SJCRH30 (cell line): Measurements from ENCODE around the gene CEP164. TPM values are rescaled to one million over a fixed set of nuclear protein-coding genes. Genes with fewer than 3 reads are reported as not detected.

Experiments
- DNase-seq, 2 experiments: peaks; one replicate each; pipeline ENCODE4 v3.0.0-alpha.2; 2015 to 2020
- H3K27ac ChIP-seq: fragments of 250-450 bp; sonication (Bioruptor Pico); 2 replicates; pipeline ENCODE4 v1.5.1; 2020; ENCODE audit warnings: mild to moderate bottlenecking, moderate library complexity
- H3K27me3 ChIP-seq: fragments of 250-450 bp; sonication (Bioruptor Pico); 2 replicates; pipeline ENCODE4 v1.5.1; 2020; ENCODE audit warnings: mild to moderate bottlenecking, moderate library complexity
- H3K36me3 ChIP-seq: fragments of 250-450 bp; sonication (Bioruptor Pico); 2 replicates; pipeline ENCODE4 v1.5.1; 2020; ENCODE audit warnings: mild to moderate bottlenecking, moderate library complexity
- H3K4me1 ChIP-seq: fragments of 250-450 bp; sonication (Bioruptor Pico); 2 replicates; pipeline ENCODE4 v1.5.1; 2020; ENCODE audit warnings: mild to moderate bottlenecking, moderate library complexity
- H3K4me3 ChIP-seq: fragments of 250-450 bp; sonication (Bioruptor Pico); 2 replicates; pipeline ENCODE4 v1.5.1; 2020; ENCODE audit warnings: mild to moderate bottlenecking, moderate library complexity
- H3K9me3 ChIP-seq: fragments of 250-450 bp; sonication (Bioruptor Pico); replicated peaks from 2 replicates; pipeline ENCODE4 v1.5.1; 2020; ENCODE audit warnings: mild to moderate bottlenecking, moderate library complexity
- total RNA-seq: library from RNA; depleted of rRNA; stranded (reverse); fragments of >200 nt; shearing (Covaris generic); gene quantifications from 2 replicates; pipeline ENCODE4 v1.2.3, GENCODE V29; 2014; rRNA removed

CEP164 gene
- 12.6 and 13.5 TPM in 2 replicates for total RNA-seq

DNA sequence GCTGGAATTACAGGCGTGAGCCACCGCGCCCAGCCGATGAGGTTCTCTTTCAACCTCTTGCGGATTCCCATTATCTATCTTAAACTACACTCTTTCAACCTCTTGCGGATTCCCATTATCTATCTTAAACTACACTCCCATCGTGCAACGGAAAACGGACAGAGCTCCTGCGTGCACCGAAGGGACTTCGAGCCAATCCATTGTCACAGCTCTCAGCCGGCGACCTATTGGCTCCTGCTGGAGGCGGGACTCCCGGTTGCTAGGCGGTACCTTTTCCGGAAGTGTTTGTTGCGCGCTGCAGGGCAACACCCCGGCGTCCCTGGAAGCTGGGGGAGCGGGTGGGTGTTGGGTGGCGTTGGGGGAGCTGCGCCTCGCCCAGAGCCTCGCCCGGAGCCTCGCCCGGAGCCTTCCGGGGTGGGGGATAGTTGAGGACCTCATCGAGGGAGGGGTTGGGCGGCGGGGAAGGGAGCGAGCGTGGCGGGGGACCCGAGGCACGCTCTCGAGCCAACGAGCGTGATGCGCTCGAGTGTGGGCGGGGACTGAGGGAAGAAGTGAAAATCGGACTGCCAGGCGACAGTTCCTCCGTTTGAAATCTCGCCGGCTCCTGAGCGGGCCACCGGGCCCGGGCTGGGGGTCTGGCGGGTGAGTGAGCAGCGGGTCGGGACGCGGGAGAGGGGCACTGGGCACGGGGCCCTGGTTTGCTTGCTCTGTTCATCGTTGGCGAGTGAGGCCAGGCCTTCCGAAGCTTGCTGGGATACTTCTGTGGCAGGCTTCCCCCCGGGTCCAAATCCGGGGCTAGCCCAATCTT is at the start of gene CEP164:
Gene CEP164 (plus strand): TSS at position 288 of the 808 bp plus-strand sequence. CDS start 10,733 bp downstream, outside the sequence.
- peak within 1 kb of the TSS; percentile 37 for H3K27ac ChIP-seq
- no peaks in the 10 kb centered on the region for H3K36me3 ChIP-seq
- no peaks in the 10 kb centered on the region for H3K27me3 ChIP-seq
- peak within 1 kb of the TSS; percentile 70 for H3K4me3 ChIP-seq
- peak; percentile 91 to 92 for DNase-seq
- H3K4me1 ChIP-seq, result no peaks in the 10 kb centered on the region
- H3K9me3 ChIP-seq, result no peaks in the 10 kb centered on the region

DNA sequence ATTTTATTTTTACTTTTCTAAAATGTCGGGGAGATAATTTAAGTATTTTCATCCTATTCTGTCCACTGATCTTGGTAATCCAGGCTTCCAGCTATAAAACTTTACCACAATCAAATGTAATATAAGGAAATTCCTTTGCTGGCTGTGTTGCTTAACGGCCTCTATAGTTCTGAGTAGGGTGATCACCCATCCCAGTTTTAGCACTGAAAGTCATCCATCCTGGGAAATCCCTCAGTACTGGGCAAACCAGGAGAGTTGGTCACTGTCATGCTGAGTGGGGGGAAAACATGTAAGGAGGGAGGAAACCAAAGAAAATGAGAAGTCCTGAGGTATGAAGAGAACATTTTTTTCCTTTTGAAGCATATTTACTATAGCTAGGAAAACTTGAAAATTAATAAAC is 49.3 kb upstream of the CEP164 start:
- H3K27me3 ChIP-seq, result no peaks in the 10 kb centered on the region
- no peaks in the 10 kb centered on the region for H3K36me3 ChIP-seq
- no peak for DNase-seq
- no peaks in the 10 kb centered on the region for H3K4me1 ChIP-seq
- H3K9me3 ChIP-seq, result no peaks in the 10 kb centered on the region
- H3K4me3 ChIP-seq, result no peak overlapping the region
- no peak overlapping the region for H3K27ac ChIP-seq

DNA sequence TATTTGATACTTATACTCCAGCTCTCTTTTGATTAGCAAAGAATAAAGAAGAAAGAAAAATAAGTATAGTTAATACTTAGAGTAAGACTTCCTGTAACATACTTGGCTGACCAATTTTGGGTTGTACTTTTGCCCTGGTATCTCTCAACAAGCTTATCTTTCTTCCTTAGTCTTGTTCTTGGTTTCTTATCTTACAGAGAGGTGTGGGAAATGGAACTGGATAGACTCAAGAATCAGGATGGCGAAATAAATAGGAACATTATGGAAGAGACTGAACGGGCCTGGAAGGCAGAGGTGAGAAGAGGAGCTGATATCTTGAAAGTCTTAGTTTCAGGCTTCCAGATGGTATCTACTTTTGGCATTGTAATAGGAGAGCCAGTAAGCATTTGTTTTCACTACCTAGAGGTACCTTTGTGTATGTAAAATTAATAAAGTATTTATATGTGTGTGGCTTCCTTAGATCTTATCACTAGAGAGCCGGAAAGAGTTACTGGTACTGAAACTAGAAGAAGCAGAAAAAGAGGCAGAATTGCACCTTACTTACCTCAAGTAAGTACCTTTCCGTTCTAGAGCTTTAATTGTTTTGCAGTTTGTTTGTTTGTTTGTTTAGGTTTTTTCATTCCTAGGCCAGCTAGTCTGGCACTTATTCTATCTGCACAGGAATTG is 47.8 kb upstream of the CEP164 start:
- DNase-seq, result no peak
- H3K27me3 ChIP-seq, result no peaks in the 10 kb centered on the region
- H3K4me3 ChIP-seq, result no peak overlapping the region
- H3K4me1 ChIP-seq, result no peaks in the 10 kb centered on the region
- no peaks in the 10 kb centered on the region for H3K9me3 ChIP-seq
- no peaks in the 10 kb centered on the region; the same call in 1 of the 2 replicates for H3K36me3 ChIP-seq
- H3K27ac ChIP-seq, result no peak overlapping the region

DNA sequence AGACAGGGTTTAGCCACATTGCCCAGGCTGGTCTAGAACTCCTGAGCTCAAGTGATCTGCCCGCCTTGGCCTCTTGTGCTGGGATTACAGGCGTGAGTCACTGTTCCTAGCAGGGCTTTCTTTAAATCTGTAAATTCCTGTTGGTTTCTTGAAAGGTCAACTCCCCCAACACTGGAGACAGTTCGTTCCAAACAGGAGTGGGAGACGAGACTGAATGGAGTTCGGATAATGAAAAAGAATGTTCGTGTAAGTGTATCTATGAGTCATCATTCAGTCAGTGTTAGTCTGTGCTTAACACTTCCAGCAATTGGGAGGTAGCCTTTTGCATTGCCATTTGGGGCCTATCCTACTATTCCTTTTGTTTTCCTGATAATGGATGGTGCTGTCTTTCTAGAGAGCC is 46.5 kb upstream of the CEP164 start:
- no peak for DNase-seq
- no peak overlapping the region for H3K27ac ChIP-seq
- H3K36me3 ChIP-seq, result peaks cover under 1% of the 10 kb centered on the region; the same call in 1 of the 2 replicates

DNA sequence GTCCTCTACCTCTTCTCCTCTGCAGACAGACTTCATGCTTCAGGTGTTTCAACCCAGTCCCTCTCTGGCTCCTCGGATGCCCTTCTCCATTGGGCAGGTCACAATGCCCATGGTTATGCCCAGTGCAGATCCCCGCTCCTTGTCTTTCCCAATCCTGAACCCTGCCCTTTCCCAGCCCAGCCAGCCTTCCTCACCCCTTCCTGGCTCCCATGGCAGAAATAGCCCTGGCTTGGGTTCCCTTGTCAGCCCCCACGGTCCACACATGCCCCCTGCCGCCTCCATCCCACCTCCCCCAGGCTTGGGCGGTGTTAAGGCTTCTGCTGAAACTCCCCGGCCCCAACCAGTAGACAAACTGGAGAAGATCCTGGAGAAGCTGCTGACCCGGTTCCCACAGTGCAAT is 45.8 kb upstream of the CEP164 start:
- Histone ChIP-seq H3K27ac (no peak overlapping the region), H3K4me1 (no peaks in the 10 kb centered on the region), H3K4me3 (no peak overlapping the region), H3K27me3 (no peaks in the 10 kb centered on the region), H3K36me3 (peaks cover 3% of the 10 kb centered on the region; the same call in 1 of the 2 replicates), H3K9me3 (no peaks in the 10 kb centered on the region)
- DNase-seq, result no peak

More for the DNA sequence above, 46.5 kb upstream of the CEP164 start:
- Histone ChIP-seq H3K4me1 (no peaks in the 10 kb centered on the region), H3K9me3 (no peaks in the 10 kb centered on the region), H3K4me3 (no peak overlapping the region), H3K27me3 (no peaks in the 10 kb centered on the region)

DNA sequence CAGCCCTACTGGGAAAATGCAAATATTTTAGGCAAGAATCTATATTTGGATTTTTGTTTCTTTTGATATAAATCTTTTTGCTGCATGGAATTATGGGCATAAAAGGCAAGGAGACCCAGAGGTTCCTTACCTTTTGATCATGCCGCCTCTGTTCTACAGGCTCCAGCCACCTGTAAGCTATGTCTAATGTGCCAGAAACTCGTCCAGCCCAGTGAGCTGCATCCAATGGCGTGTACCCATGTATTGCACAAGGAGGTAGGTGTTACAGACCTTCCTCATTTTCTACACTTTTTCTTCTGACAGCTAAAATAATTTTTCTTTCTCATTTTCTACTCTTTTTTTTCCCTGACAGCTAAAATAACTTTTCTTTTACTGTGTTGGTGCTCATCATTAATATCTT is 44.7 kb upstream of the CEP164 start:
- Histone ChIP-seq H3K9me3 (no peaks in the 10 kb centered on the region), H3K36me3 (peaks cover 3% of the 10 kb centered on the region; the same call in 1 of the 2 replicates), H3K27ac (no peak overlapping the region), H3K27me3 (no peaks in the 10 kb centered on the region), H3K4me3 (no peak overlapping the region), H3K4me1 (no peaks in the 10 kb centered on the region)
- DNase-seq, result no peak

DNA sequence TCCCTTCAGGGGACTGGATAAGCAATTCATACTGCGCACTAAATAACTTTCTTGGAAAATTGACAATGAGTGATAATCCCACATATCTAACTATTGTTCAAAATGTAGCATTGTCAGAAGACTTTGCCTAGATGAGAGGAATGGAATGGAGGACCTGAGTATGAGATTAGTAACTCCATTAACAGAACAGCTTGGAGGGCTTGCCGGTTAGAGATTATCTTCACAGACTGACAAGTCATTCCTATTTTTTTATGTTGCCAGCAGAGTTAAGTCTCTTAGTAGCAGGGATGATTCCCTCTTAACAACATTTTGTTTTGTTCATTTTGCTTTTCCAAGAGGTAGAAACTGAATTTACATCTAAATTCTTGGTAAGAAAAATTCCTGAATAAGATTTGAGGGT is 43.6 kb upstream of the CEP164 start:
- no peak for DNase-seq
- no peaks in the 10 kb centered on the region for H3K4me1 ChIP-seq
- peaks cover 3% of the 10 kb centered on the region; the same call in 1 of the 2 replicates for H3K36me3 ChIP-seq
- H3K4me3 ChIP-seq, result no peak overlapping the region
- no peaks in the 10 kb centered on the region for H3K9me3 ChIP-seq
- H3K27me3 ChIP-seq, result no peaks in the 10 kb centered on the region
- H3K27ac ChIP-seq, result no peak overlapping the region

DNA sequence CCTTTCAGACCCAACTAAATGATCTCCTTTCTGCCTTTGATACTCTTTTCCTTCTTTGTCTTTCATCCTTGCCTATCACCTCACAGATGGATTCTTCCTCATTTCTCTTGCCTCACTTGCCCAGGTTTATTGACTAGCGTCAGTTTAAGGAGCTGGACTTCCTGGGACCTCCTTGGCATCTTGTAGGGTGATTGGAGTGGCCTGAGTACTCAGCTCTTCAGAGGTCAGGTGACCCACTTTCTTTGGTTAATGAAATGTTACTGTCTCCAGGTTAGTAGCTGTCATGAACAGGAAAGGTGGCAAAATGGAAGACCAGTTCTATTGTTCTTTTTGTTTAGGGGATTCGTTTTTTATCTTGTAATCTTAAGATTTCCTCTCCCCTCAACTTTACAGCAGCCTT is 41.1 kb upstream of the CEP164 start:
- peaks cover 3% of the 10 kb centered on the region; the same call in 1 of the 2 replicates for H3K36me3 ChIP-seq
- H3K27ac ChIP-seq, result no peak overlapping the region
- no peaks in the 10 kb centered on the region for H3K9me3 ChIP-seq
- H3K4me1 ChIP-seq, result no peaks in the 10 kb centered on the region
- no peak for DNase-seq
- H3K4me3 ChIP-seq, result no peak overlapping the region
- H3K27me3 ChIP-seq, result no peaks in the 10 kb centered on the region

DNA sequence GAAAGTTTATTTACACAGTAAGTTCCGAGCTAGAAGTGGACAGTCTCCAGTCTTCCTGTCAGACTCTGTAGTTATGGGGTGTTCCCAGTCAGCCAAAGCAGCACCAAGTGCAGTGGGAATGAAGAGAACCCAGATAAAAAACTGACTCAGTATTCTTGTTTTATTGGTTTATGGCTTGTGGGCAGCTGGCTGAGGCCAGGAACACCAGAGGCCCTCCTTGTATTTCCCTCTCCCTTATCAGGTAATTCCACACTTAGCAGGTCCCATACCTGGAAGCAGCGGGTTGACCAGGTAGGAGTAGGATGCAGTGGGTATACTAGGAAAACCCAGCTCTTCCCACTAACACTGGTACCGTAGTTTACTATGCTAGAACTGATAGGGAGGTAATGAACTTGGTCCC is 40.0 kb upstream of the CEP164 start:
- H3K36me3 ChIP-seq, result peaks cover 3% of the 10 kb centered on the region; the same call in 1 of the 2 replicates
- no peaks in the 10 kb centered on the region for H3K27me3 ChIP-seq

DNA sequence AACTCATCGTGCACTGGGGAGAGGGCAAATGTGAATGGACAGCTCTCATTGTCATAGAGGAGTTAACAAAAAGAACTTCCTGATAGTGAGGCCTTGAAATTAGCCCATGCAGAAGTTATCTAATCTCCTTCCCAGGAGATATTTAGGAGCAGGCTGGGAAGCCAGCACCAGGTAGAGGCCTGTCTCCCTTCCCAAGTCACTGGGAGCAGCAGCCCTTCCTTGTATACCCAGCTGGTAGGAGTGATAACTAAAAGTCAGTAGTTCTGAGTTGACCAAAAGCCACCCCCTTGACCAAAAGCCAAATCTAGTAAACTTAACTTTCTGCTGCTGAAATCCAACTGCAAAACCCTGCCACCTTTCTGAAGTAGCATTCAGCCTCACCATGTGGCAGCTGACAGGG is 37.9 kb upstream of the CEP164 start:
- Histone ChIP-seq H3K4me3 (no peak overlapping the region), H3K9me3 (no peaks in the 10 kb centered on the region), H3K36me3 (peaks cover 3% of the 10 kb centered on the region; the same call in 1 of the 2 replicates), H3K27me3 (no peaks in the 10 kb centered on the region), H3K4me1 (no peaks in the 10 kb centered on the region), H3K27ac (no peak overlapping the region)
- DNase-seq, result no peak

More for the DNA sequence above, 40.0 kb upstream of the CEP164 start:
- H3K4me3 ChIP-seq, result no peak overlapping the region
- no peaks in the 10 kb centered on the region for H3K9me3 ChIP-seq
- DNase-seq, result no peak
- no peaks in the 10 kb centered on the region for H3K4me1 ChIP-seq
- no peak overlapping the region for H3K27ac ChIP-seq

DNA sequence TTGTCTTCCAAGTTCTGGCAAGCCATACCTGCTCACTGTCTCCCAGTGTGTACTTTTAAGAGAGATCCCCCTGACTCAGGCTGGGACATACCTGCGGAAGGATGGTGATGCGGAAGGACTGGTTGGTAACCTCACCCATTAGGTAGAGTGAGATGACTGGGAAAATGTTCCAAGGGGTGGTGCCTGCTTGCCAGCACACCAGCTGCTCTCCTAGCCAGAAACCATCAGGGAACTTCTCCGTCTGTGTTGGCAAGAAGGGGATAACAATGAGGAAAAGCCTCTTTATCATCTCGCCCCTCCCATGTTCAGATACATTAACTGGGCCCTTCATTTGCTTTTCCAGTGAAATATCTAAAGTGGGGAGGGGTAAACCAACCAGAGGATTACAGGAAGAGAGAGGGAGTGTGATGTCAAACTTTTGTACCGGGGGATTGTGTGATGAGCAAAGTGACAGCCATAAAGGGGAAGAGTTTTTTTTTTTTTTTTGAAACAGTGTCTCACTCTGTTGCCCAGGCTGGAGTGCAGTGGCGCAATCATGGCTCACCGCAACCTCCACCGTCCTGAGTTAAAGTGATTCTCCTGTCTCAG is 36.8 kb upstream of the CEP164 start, which contains the start of gene BACE1-AS:
Gene BACE1-AS (plus strand): TSS at position 538 of the 588 bp plus-strand sequence.
- H3K27me3 ChIP-seq, result no peaks in the 10 kb centered on the region
- H3K9me3 ChIP-seq, result no peaks in the 10 kb centered on the region
- no peak within 1 kb of the TSS for H3K4me3 ChIP-seq
- no peaks in the 10 kb centered on the region for H3K4me1 ChIP-seq
- peaks cover 3% of the 10 kb centered on the region; the same call in 1 of the 2 replicates for H3K36me3 ChIP-seq
- H3K27ac ChIP-seq, result no peak within 1 kb of the TSS
- no peak for DNase-seq

DNA sequence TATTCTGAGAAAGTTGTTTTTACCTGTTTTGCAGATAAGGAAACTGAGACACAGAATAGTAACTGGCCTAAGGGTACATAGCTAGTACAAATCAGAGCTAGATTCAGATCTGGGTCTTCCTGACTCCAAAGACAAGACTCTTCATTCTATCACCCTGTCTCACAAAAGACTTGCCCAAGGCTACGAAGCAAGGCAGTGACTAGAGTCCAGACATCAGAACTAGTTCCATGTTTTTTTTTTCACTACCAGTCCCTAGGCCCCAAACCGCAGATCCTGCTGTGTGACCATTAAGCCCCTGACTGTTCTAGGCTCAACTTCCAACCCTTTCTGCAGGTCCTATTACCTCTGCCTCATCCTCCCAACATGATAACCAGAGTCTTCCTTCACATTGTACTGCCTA is 35.0 kb upstream of the CEP164 start:
- H3K36me3 ChIP-seq, result no peaks in the 10 kb centered on the region
- no peak for DNase-seq
- no peak overlapping the region for H3K4me3 ChIP-seq
- H3K27me3 ChIP-seq, result no peaks in the 10 kb centered on the region
- no peaks in the 10 kb centered on the region for H3K9me3 ChIP-seq
- no peak overlapping the region for H3K27ac ChIP-seq
- no peaks in the 10 kb centered on the region for H3K4me1 ChIP-seq

DNA sequence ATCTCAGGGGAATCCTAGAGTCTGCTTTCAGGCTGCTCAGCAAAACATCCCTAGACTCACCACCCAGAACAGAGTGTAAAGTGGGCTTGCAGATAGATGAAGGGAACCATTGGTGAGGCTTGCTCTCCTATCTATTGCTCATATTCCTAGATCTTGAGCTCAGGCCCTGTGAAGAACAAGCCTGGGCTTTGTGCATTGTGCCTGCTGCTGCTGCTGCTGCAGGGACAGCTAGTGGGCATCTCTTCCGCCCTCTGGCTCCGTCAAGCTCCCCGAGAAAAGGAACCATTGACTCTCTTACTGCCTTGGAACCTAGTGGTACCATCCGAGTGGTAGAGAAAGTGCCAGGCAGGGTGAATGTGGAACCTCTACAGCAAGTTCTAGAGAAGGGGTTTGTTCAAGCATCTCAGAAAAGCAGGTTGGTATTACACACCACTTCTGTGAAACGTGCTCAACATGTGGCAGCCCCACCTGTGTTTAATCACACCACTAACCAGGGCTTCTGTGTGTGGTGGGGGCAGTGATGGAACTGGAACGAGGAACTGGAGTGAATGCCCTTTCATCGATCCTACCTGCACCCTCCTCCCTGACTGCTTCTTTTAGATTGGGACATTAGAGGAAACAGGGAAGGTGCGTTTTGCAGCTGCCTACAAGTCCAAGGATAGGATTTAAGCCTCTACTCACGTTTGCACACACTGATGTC is 32.1 kb upstream of the CEP164 start:
- Histone ChIP-seq H3K9me3 (no peaks in the 10 kb centered on the region), H3K27me3 (no peaks in the 10 kb centered on the region), H3K4me1 (no peaks in the 10 kb centered on the region), H3K4me3 (no peak overlapping the region), H3K36me3 (no peaks in the 10 kb centered on the region), H3K27ac (no peak overlapping the region)
- no peak for DNase-seq

DNA sequence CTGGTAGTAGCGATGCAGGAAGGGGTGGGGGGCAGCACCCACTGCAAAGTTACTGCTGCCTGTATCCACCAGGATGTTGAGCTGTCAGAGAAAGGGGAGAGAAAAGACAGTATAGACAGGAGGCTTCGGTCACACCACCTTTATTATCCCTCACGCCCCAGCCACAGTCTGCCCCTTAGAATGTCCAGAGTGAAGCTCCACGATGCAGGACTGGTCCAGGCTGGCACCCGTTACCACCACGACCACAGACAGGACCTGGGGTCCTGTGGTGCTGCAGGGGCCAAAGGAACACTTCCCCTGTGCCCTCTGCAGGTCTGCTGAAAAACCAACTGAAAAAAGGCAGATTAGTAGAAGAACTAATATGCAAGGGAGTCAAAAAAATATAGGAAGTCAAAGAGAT is 30.8 kb upstream of the CEP164 start:
- H3K27me3 ChIP-seq, result no peaks in the 10 kb centered on the region
- H3K36me3 ChIP-seq, result no peaks in the 10 kb centered on the region
- H3K9me3 ChIP-seq, result no peaks in the 10 kb centered on the region
- H3K27ac ChIP-seq, result no peak overlapping the region
- H3K4me1 ChIP-seq, result no peaks in the 10 kb centered on the region
- no peak for DNase-seq
- H3K4me3 ChIP-seq, result no peak overlapping the region
